Liver (tissue), 9 donors: ENCODE data around the gene IL21R. TPM values are rescaled to one million over a fixed set of nuclear protein-coding genes. Genes with fewer than 3 reads are reported as not detected.
A peak's percentile ranks its signal among the peaks of the same experiment; 100 is the strongest.

Source experiments
- DNase-seq: peaks from one replicate; pipeline ENCODE4 v3.0.0-alpha.2; 2017; ENCODE audit warnings: low spot score
- H3K27ac ChIP-seq, 2 donors: one replicate each; pipeline ENCODE4 v1.7.0; 2013; ENCODE audit warnings: inconsistent platforms in 2 of 2, low read length in 2 of 2, control low read depth in 1 of 2, low read depth in 1 of 2, mild to moderate bottlenecking in 1 of 2
- H3K27me3 ChIP-seq, 4 donors: one replicate each; pipeline versions ENCODE4 v1.6.1 to v1.7.0; 2013; ENCODE audit warnings: low read length in 3 of 4, inconsistent platforms in 1 of 4, mild to moderate bottlenecking in 1 of 4, moderate library complexity in 1 of 4; ENCODE audit not compliant: control insufficient read depth in 4 of 4, insufficient read depth in 4 of 4
- H3K36me3 ChIP-seq, 4 donors: one replicate each; pipeline versions ENCODE4 v1.6.1 to v1.7.0; 2013; ENCODE audit warnings: low read length in 3 of 4, mild to moderate bottlenecking in 3 of 4, low read depth in 1 of 4, moderate library complexity in 1 of 4; ENCODE audit not compliant: control insufficient read depth in 4 of 4, insufficient read depth in 3 of 4
- H3K4me1 ChIP-seq, 4 donors: one replicate each; pipeline versions ENCODE4 v1.6.1 to v1.7.0; 2013; ENCODE audit warnings: low read length in 3 of 4, mild to moderate bottlenecking in 3 of 4, moderate library complexity in 1 of 4; ENCODE audit not compliant: control insufficient read depth in 4 of 4, insufficient read depth in 4 of 4
- H3K4me3 ChIP-seq, 3 donors: one replicate each; pipeline versions ENCODE4 v1.6.1 to v1.7.0; 2013; ENCODE audit warnings: low read length in 3 of 3, control low read depth in 1 of 3, low read depth in 1 of 3, mild to moderate bottlenecking in 1 of 3
- H3K9ac ChIP-seq, 2 donors: one replicate each; pipeline ENCODE4 v1.7.0; 2013; ENCODE audit warnings: low read length in 2 of 2, mild to moderate bottlenecking in 2 of 2, moderate library complexity in 2 of 2, control low read depth in 1 of 2, low read depth in 1 of 2
- H3K9me3 ChIP-seq, 4 donors: one replicate each; pipeline versions ENCODE4 v1.6.1 to v1.7.0; 2013; ENCODE audit warnings: low read length in 3 of 4; ENCODE audit not compliant: control insufficient read depth in 4 of 4
- EGR1 ChIP-seq, 2 donors: IDR thresholded peaks; 2 replicates each; pipeline ENCODE4 v1.6.1; 2016 to 2018; ENCODE audit warnings: antibody characterized with exemption in 2 of 2, low read depth in 2 of 2
- FOXA1 ChIP-seq: IDR thresholded peaks from 2 replicates; pipeline ENCODE4 v1.6.1; 2016; ENCODE audit warnings: antibody characterized with exemption
- FOXA2 ChIP-seq: IDR thresholded peaks from 2 replicates; pipeline ENCODE4 v1.6.1; 2016; ENCODE audit warnings: antibody characterized with exemption
- GABPA ChIP-seq, 2 donors: IDR thresholded peaks in 1 of 2; conservative IDR thresholded peaks in 1 of 2; 2 replicates each; pipeline ENCODE4 v1.6.1; 2016; ENCODE audit warnings: antibody characterized with exemption in 2 of 2, mild to moderate bottlenecking in 1 of 2, moderate library complexity in 1 of 2
- HNF4A ChIP-seq, 2 donors: conservative IDR thresholded peaks; 2 replicates each; pipeline ENCODE4 v1.6.1; 2016; ENCODE audit warnings: antibody characterized with exemption in 2 of 2, mild to moderate bottlenecking in 2 of 2
- HNF4G ChIP-seq: IDR thresholded peaks from 2 replicates; pipeline ENCODE4 v1.6.1; 2016; ENCODE audit warnings: antibody characterized with exemption
- JUND ChIP-seq, 2 donors: IDR thresholded peaks; 2 replicates each; pipeline ENCODE4 v1.6.1; 2016; ENCODE audit warnings: antibody characterized with exemption in 2 of 2
- NR2F2 ChIP-seq: IDR thresholded peaks from 2 replicates; pipeline ENCODE4 v1.6.1; 2016; ENCODE audit warnings: antibody characterized with exemption
- RAD21 ChIP-seq, 2 donors: IDR thresholded peaks; 2 replicates each; pipeline ENCODE4 v1.6.1; 2016; ENCODE audit warnings: antibody characterized with exemption in 2 of 2, mild to moderate bottlenecking in 2 of 2
- REST ChIP-seq: IDR thresholded peaks from 2 replicates; pipeline ENCODE4 v1.6.1; 2016; ENCODE audit warnings: antibody characterized with exemption, mild to moderate bottlenecking
- RXRA ChIP-seq, 2 donors: IDR thresholded peaks; 2 replicates each; pipeline ENCODE4 v1.6.1; 2017 to 2018; ENCODE audit warnings: antibody characterized with exemption in 2 of 2, mild to moderate bottlenecking in 1 of 2
- SP1 ChIP-seq: IDR thresholded peaks from 2 replicates; pipeline ENCODE4 v1.6.1; 2018; ENCODE audit warnings: antibody characterized with exemption, mild to moderate bottlenecking
- YY1 ChIP-seq: IDR thresholded peaks from 2 replicates; pipeline ENCODE4 v1.6.1; 2016; ENCODE audit warnings: antibody characterized with exemption, mild to moderate bottlenecking
- WGBS: extraction: QIAGEN DNeasy Blood & Tissue Kit; methylation state at CpG from one replicate; pipeline ENCODE4 v1.1.7; 2013; 5-methylcytosine and 5-hydroxymethylcytosine counted together
- polyA plus RNA-seq, 2 donors: library from polyadenylated mRNA; stranded (reverse) in 1 of 2; unstranded in 1 of 2; fragments of 200-250 nt in 1 of 2; fragments of >200 nt in 1 of 2; fragmentation: Nextera tagmentation in 1 of 2; extraction: Ambion mirVana in 1 of 2; gene quantifications; one replicate each; pipeline versions ENCODE4 v1.2.1 to v1.2.3, GENCODE V29; 2013 to 2015
- total RNA-seq, 2 donors: library from RNA; depleted of rRNA; stranded (reverse); fragments of >200 nt; gene quantifications; one replicate each; pipeline ENCODE4 v1.2.3, GENCODE V29; 2014
- TF ChIP-seq, protein P1 (sequence below): IDR thresholded peaks from 2 replicates; pipeline ENCODE4 v1.6.1; 2016; ENCODE audit warnings: antibody characterized with exemption
- TF ChIP-seq, protein P2 (sequence below): fragments of 150-350 bp; IDR thresholded peaks from 2 replicates; pipeline ENCODE4 v1.5.1; 2017; ENCODE audit warnings: improper control_type of control experiment, low read depth, low read length; ENCODE audit not compliant: missing input control
- TF ChIP-seq, protein P3 (sequence below): IDR thresholded peaks from 2 replicates; pipeline ENCODE4 v1.6.1; 2016; ENCODE audit warnings: antibody characterized with exemption
- donor health status: healthy.
- donor health status: healthy.
- donor health status: healthy.
- donor health status: healthy.
- donor health status: healthy.

Gene IL21R
- total and polyA plus RNA-seq, 4 donors = 0.19 to 0.84 (median 0.39) TPM

DNA sequence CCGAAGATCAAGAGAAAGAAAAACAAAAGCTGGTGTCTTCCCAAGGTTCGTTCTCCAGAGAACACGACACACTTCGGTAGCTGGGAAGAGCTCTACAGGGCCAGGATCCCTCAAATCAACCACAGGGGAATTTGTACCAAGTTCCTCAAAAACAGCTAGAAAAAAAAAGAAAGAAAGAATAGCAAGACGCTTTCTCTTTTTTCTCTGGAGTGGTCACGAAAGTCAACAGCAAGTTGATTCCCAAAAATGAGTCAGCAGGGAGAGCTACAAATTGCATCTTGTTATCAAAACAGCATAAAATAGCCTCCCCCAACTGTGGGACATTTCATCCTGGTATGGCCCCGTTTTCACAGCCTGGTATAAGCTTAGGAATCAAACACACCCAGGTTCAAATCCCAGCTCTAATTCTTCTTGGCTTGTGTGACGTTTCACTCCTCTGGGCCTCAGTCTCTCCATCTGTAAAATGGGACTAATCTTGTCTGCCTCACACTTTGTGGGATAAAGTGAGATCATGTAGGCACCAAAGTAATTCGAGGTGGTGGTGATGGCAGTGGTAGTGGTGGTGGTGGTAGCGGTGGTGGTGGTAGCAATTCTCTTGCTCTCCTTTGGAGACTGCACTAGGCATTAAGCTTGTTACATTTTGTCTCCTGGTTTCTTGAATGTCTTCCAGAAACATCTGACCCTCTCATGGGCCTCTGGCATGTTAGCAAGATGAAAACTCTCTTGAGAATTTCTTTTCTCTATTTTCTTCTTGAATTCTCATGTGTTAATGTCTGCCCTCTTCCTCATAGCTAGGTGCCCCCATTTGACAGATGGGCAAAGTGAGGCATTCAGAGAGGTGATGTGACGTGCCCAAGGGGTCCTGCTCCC lies 988 bp upstream of the IL21R start:
- no peak for DNase-seq
- H3K27me3 ChIP-seq = peaks cover 0 to 3% (median 0%) of the 10 kb centered on the region in 4 donors
- no peaks in the 10 kb centered on the region for H3K9me3 ChIP-seq
- WGBS = 42% methylated on average over 11 of the region's 11 CpGs
- no peaks in the 10 kb centered on the region for H3K4me1 ChIP-seq
- H3K4me3 ChIP-seq = no peak overlapping the region
- no peak overlapping the region for H3K9ac ChIP-seq
- H3K27ac ChIP-seq = no peak overlapping the region
- no peak for TF ChIP-seq SP1
- no peak for TF ChIP-seq HNF4G
- no peak for TF ChIP-seq FOXA2
- no peak for TF ChIP-seq RXRA (IDR thresholded peaks at IDR 0.05)
- TF ChIP-seq GABPA (IDR thresholded peaks at IDR 0.05 in 1 of 2, conservative IDR thresholded peaks at IDR 0.05 in 1 of 2) = no peak
- TF ChIP-seq YY1 = no peak
- no peak for TF ChIP-seq RAD21 (IDR thresholded peaks at IDR 0.05)
- no peak for TF ChIP-seq REST
- TF ChIP-seq, protein P1, sequence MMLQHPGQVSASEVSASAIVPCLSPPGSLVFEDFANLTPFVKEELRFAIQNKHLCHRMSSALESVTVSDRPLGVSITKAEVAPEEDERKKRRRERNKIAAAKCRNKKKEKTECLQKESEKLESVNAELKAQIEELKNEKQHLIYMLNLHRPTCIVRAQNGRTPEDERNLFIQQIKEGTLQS = no peak
- TF ChIP-seq FOXA1 = no peak
- TF ChIP-seq, protein P2, sequence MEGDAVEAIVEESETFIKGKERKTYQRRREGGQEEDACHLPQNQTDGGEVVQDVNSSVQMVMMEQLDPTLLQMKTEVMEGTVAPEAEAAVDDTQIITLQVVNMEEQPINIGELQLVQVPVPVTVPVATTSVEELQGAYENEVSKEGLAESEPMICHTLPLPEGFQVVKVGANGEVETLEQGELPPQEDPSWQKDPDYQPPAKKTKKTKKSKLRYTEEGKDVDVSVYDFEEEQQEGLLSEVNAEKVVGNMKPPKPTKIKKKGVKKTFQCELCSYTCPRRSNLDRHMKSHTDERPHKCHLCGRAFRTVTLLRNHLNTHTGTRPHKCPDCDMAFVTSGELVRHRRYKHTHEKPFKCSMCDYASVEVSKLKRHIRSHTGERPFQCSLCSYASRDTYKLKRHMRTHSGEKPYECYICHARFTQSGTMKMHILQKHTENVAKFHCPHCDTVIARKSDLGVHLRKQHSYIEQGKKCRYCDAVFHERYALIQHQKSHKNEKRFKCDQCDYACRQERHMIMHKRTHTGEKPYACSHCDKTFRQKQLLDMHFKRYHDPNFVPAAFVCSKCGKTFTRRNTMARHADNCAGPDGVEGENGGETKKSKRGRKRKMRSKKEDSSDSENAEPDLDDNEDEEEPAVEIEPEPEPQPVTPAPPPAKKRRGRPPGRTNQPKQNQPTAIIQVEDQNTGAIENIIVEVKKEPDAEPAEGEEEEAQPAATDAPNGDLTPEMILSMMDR = no peak
- TF ChIP-seq EGR1 (IDR thresholded peaks at IDR 0.05; ENCODE audit: low read depth in 2 of 2) = no peak
- TF ChIP-seq, protein P3, sequence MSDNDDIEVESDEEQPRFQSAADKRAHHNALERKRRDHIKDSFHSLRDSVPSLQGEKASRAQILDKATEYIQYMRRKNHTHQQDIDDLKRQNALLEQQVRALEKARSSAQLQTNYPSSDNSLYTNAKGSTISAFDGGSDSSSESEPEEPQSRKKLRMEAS = no peak
- H3K36me3 ChIP-seq = no peaks in the 10 kb centered on the region

- DNase-seq = no peak
- no peak overlapping the region for H3K9ac ChIP-seq
- H3K4me3 ChIP-seq = peak overlapping the region in 1 of 3 donors; percentile 15
- 58% methylated on average over 8 of the region's 8 CpGs for WGBS
- peak overlapping the region in 1 of 2 donors; percentile 31 for H3K27ac ChIP-seq
- no peaks in the 10 kb centered on the region for H3K9me3 ChIP-seq
- no peaks in the 10 kb centered on the region for H3K4me1 ChIP-seq
- peaks cover 0 to 3% (median 0%) of the 10 kb centered on the region in 4 donors for H3K27me3 ChIP-seq
- no peaks in the 10 kb centered on the region for H3K36me3 ChIP-seq
- TF ChIP-seq, protein P2 = no peak
- TF ChIP-seq JUND (IDR thresholded peaks at IDR 0.05) = no peak
- TF ChIP-seq REST = no peak
- no peak for TF ChIP-seq RXRA (IDR thresholded peaks at IDR 0.05)
- TF ChIP-seq SP1 = no peak
- TF ChIP-seq, protein P3 = no peak
- no peak for TF ChIP-seq GABPA (IDR thresholded peaks at IDR 0.05 in 1 of 2, conservative IDR thresholded peaks at IDR 0.05 in 1 of 2)
- no peak for TF ChIP-seq NR2F2
- TF ChIP-seq EGR1 (IDR thresholded peaks at IDR 0.05; ENCODE audit: low read depth in 2 of 2) = no peak
- no peak for TF ChIP-seq FOXA2
- TF ChIP-seq FOXA1 = no peak
- TF ChIP-seq HNF4A (conservative IDR thresholded peaks at IDR 0.05) = no peak
These were observed 592 bp downstream of the IL21R start for GRCh38 chr16:27402569-27402963.
